Measurements from ENCODE around the gene ETV6.

Gene ETV6

DNA sequence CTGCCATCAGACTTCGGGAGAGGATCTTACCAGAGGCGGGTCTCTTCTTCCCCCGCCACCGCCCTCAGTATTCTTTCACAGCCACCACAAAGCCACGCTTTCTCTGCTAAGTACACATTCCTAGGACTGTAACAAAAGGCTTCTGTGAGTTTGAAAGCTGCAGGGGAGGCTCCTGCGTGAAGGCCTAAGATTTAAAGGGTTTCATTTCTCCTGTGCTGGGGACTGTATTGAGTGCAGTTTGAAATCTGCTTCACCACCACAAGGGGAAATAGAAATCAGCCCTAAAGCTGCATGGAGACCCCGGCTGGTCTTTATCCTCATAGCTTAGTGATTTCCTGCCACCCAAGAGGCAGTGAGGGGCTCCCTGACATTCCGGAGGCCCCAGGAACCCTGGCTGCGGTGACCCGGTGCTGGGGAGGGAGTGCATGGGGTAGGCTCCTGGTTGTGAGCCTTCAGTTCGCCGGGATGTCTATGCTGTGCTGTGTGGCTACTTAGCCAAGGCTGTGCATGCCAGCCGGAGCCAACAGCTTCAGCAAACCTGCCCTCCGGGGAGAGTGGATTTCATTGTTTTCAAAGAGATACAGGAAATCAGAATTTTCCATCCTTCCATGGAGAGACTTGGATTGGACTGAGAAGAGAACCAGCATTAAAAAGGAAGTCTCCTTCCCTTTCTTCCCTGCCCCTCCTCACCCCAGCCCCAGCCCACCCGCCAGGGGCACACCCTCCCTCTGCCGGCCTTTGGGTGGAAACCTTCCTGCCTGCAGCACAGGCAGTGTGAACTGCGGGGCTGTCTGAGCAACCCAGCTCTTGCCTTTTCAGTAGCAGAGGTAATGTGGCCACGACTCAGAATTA is 163.3 kb downstream of the ETV6 start:
- DNase-seq = no peak

DNA sequence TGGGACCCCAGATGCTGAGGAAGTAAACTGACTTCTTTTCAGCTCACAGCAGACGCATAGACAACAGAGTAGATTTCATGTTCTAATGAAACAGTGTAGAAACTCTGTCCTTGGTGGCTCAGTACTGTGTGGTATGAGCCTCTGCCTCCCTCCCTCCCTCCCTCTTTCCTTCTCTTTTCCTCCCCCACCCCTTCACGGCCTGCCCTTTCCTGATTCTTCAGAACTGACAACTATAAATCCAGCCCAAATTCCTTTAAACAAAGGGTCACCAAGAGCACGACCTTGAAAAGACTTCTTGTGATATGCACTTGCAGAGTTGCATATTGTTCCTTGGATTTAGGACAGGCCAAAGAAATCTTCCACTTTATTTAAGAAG is 164.0 kb downstream of the ETV6 start:
- DNase-seq = no peak

DNA sequence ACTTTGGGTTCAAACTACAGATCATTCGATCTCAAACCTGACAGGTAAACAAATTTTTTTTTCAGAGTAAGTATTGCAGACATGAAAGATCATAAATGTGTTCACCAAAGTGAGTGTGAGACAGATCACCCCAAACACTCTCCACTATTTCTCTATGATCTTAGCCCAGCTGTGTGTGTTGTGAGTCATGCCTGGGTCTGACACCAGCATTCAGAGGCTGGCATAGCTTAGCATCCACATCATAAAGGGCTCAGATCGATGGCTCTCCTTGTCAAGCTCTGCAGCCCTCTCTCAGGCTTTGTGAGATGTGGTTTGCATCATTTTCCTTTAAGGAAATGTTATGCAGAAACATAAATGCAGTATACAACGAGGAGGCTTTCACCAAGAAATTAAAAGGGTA is 164.9 kb downstream of the ETV6 start:
- no peak for DNase-seq

DNA sequence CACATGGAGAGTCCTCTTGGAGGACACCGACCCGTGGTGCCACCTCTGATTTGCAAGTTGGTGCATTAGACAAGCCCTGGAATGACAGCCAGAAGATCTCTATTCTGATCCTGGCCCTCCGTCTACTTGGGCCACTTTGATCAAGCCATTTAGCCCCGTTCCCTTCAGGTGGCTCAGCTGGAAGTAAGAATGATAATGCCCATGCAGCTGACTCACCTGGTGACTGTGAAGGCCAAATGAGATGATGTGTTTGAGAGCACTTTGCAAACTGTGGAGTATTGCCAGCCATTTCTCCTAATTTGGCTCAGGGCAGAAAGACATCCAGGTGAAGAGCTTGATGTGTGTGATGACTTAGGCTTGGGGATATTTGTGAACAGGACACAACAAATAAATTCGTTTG is 165.9 kb downstream of the ETV6 start:
- DNase-seq = no peak

DNA sequence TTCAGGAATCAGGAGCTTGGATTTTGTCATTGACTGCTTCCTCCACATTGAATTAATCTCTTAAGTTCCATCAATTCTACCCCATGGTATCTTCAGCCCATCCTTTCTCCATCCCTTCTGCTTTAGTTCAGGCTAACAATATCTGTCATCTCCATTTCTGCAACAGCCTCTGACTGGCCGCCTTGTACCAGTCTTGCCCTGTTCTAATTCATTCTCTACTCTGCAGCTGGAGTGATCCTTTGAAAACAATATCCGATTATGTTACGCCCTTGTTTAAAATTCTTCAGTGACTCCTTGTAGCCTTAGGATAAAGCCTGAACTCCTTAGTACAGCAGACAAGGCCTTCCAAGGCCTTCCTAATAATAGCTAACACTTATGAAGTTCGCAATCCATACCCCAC is 170.2 kb downstream of the ETV6 start:
- no peak for DNase-seq

DNA sequence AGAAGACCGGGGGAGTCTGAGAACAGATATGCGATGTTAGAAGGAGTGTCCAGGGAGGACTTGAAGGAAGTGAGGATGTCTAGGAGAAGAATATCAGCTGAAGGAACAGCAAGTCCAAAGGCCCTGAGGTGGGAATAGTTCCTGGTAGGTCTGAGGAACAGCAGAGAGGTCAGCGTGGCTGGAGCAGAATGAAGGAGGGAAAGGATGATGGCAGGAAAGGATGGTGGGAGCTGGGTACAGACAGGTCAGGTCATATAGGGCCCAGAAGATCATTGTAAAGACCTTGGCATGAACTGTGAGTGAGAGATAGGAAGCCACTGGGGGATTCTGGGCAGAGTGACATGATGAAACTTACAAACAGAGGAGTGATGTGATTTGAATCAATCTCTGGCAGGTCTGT is 171.0 kb downstream of the ETV6 start:
- no peak for DNase-seq

DNA sequence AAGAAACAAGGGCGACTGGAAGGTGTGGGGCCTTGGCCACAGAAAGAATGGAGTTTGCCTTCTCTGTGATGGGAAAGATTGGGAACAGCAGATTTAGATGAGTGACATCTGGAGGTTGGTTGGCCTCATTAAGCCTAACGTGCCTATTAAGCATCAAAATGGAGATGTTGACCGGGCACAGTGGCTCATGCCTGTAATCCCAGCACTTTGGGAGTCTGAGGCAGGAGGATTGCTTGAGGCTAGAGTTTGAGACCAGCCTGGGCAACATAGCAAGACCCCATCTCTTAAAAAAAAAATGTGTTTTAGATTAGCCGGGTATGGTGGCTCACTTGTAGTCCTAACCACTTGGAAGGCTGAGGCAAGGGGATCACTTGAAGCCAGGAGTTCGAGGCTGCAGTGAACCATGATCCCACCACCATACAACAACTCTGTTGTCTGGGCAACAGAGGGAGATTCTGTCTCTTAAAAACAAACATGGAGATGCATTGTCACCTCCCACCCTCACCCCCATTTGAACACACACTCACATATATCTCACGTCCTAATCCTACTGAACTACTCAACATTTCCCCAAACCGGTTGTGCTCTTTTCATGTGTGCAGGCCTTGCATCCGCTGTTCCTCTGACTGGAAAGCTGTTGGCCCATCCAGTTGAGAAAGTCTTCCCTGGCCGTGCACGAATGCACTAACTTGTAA is 172.1 kb downstream of the ETV6 start:
- no peak for DNase-seq

DNA sequence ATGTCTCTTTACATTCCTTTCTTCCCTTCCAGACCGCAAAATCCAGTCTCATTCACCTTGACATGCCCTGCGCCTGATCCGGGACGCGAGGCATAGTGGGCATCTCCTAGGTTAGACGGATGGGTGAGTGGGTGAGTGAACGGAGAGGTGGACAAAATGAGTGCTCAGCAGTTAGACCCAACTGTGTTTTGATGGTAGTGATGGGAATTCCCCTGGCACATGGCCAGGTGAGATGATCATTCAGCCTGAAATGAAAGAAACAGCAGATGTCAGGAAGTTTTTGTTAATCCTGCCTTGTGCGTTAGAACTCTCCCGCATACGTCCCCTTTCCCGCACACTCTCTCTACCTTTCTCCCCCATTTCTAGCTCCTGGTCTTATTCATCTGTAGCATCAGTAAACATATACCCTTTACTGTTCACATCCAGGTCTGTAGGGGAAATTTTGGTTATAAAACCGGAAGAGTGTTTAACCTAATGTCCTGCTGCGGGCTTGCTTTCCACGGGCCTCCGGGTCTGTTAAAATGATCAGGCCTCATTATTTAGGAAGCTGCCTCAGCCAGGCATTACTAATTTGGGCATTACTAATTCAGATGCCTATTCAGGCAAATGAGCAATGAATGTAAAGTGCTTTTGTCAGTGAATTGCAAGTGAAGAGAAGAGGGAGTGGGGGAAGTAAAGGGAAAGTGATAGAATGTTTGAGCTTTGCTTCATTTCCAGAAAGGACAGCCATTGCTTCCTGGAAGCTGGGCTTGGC is 172.8 kb downstream of the ETV6 start:
- no peak for DNase-seq

DNA sequence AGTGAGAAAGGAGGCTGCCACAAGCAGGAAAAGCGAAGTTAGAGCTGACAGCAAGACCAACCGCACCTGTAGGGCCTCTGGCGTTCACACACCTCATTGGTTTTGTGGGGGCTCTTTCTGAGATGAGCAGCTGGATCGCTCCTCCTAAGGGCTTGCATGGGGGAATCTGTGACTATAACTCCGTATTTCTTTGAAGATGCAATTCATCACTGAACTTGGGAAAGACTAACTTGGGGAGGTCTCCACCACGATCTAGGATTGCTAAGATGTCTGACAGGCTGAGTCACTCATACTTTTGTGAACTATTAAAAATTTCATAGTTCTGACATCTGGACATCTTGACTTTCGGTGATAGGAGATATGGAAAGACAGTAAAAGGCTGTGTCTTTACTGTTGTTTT is 173.6 kb downstream of the ETV6 start:
- DNase-seq = no peak

DNA sequence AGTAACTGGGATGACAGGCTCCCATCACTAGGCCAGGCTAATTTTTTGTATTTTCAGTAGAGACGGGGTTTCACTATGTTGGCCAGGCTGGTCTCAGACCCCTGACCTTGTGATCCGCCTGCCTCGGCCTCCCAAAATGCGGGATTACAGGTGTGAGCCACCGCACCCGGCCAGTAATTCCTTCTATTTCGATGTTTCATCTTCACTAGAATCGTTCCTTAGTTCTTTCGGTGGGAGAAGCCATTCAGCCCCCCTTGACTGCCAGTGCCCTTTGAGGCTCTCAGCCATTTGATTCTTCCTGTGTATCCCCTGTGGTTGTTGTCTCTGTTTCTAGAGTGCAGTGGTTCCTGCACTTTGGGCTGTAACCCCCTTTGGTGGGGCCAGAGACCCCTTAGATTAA is 174.1 kb downstream of the ETV6 start:
- no peak for DNase-seq

DNA sequence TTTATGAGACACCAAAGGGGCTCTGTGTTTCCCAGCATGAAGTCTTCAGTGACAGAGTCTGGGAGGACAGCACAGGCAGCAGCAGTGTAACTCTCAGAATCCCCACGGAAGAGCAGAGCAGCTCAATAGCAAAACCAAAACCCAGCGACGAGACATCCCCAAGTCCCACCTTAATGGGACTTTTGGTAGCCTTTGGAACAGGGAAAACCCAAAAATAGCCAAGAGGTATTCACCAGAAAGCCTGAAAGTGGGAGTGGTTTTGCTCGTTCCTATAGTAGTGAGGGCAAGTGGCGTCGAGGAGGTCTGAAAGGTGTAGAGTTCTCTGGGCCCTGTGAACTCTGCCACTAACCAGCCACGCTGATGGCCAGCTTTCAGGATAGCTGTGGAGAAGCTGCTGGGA is 174.6 kb downstream of the ETV6 start:
- DNase-seq = no peak

DNA sequence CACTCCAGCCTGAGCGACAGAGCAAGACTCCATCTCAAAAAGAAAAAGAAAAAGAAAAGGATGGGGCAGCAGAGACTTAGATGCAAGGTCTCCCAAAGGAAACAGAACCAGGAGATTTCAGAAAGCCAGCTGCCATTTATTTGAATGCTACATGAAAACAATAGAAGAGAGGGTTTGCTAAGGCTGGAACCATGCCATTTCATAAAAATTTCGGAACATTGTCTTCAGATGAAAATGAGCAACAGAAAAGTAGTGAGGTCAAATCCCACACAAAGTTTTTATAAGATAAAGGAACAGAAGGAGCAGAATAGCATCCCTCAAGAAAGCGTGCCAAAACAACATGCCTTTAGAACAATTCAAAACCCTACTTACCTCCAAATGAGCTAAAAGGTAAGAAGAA is 175.3 kb downstream of the ETV6 start:
- DNase-seq = no peak

DNA sequence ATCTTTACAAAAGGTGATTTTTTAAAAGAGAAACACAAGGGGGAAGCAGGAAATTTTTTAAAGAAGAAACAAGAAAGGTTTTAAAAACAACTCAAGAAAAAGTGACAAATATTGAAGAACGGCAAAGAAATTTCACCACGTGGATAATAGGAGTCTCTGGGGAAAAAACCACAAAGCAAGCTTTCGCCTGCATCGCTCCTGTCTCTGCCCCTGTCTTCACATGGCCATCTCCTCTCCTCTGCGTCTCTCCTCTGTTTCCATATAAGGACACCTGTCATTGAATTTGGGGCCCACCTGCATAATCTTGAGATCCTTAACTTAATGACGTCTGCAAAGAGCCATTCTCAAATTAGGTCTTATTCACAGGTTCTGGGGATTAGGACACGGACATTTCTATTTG is 175.8 kb downstream of the ETV6 start:
- no peak for DNase-seq

DNA sequence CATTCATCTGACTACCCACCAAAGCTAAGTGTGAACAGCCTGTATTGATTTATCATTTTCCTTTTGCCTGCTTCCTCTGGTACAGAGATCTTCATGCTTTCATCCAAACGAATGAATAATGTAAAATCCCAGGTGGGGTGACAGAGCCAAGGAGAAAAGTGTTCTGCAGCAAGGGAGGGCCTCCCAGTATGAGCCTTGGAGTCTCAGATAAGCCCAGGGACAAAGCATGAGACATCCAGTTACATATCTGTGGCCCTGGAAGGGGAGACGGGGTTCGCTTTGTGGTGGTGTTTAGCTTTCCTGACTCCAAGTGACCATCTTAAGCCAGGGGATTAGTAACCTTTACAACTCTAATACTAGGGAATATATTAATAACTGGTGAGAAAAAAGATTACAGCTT is 177.1 kb downstream of the ETV6 start:
- no peak for DNase-seq

DNA sequence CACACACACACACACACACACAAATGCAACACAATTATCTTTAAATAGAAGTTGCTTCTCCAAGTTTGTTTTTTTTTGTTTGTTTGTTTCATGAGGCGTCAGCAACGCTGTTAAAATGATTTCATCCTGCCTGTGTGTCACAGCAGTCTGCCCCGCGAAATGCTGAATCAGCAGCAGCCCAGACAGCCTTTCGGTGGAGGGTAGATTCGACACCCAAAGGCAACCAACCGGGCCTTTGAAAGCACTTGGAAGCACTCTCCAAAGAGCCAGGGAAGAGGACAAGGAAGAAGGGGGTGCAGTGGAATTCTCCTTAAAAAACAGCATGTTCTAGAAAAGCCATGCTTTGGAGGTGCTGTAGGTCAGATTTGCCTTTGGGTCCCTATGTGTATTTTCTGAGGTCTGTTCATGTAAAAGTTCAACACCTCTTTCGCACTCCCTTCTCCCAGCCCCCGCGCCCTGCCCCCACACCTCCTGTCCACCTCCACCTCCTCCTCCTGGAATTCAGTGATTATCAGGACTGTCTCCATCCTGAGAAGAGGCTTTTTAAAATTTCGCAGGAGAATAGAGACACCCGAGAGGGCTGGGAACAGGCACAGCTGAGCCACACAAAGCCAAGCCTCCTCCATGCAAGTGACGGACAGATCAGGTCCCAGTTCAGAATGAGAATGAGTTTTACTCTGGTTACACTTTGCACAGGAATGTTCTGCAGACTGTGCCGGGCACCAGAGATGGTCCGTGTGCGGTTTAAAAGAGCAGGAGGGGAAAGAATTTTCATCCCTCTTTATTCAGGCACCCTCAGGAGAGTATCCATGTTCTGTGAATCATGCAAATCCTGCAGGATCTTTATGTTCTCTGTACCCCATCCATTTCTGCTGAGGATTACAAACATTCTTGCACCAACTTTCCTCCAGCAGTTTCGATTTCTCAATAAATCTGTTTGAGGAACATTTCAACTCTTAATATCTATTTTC is 177.9 kb downstream of the ETV6 start:
- no peak for DNase-seq

DNA sequence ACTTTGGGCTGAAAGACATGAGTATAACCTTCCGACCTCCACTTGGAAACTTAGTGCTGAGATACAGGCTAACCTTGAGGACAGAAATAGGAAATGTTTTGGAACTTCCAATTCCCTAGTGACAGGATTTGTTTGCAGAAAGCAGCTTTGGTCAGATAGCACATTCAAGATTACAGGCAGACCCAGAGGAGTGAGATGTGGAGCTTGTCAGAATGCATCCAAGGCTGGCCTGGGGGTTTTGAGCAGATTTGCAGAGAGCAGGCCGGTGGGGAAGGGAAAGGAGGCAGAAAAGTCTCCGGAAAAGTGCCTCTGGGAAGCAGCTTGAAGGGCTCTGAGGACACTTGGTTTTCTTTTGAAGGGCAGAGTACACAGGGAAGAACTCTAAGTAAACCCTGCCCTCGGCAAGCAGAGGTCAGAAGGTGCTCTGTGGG is 180.3 kb downstream of the ETV6 start:
- no peak for DNase-seq

DNA sequence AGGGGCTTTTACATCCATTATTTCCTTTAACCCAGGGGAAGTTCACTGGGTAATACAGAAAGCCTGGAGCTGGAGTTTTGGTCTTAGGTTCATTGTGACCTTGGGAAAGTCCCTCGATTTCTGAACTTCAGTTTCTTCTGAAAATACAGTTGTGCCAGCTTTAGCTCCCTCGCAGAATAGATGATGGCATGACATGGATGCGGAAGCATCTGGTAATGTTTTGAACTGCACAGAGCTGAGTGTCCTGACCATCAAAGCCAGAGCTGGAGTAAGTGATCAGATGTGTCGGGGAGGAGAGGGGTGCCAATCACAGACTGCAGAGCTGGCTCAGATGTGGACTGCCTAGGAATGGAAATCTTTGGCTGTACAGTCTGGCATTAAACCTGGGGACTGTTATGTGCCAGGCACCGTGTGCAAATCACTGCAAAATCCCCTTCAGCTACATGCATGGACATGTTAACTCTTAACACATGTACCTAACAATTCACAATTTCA is 180.9 kb downstream of the ETV6 start:
- DNase-seq = no peak

DNA sequence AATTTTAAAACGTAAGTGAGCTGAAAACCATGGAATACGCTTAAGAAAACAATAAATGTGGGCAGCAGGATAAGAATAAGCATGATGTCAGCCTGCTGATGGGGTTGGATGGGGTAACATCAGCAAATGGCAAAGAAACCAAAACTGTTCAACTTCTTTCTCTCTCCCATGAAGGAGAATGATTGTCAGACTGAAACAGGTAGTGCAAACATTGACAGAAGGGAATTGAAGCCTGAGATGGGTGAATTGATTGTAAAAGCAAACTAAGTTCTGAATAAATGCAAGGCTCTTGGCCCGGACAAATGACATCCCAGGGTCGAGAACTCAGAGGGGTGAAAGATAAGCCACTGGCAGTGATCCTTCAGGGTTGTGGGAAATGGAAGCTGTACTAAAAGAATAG is 182.6 kb downstream of the ETV6 start:
- DNase-seq = no peak

DNA sequence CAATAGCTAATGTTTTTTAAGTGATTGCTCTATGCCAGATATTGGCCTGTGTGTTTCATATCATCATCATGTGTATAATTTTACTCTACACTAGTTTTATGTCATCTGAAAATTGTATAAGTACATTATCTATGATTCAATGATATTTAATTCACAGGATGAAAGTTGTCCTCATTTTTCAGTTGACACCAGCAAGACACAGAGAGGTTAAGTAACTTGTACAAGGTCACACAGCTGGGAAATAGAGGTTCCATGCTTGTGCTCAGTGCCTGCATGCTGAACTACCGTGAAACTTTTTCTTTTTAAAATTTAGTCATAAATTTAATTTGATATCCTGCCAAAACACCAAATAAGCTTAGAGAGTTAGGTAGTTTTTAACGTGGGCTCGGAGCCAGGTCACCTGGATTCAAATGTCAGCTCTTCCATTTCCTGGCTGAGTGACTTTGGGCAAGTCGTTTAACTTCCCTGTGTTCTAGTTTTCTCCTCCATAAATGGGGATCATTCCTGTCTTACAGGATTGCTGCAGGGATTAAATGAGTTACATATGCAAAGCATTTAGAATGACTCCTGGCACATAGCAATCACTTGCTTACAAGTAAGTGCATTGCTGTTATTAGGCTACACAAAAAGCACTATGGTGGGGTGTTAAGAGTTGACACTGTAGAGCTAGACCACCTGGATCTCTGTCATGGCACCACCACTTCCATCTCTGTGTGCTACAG is 183.9 kb downstream of the ETV6 start:
- DNase-seq = no peak

DNA sequence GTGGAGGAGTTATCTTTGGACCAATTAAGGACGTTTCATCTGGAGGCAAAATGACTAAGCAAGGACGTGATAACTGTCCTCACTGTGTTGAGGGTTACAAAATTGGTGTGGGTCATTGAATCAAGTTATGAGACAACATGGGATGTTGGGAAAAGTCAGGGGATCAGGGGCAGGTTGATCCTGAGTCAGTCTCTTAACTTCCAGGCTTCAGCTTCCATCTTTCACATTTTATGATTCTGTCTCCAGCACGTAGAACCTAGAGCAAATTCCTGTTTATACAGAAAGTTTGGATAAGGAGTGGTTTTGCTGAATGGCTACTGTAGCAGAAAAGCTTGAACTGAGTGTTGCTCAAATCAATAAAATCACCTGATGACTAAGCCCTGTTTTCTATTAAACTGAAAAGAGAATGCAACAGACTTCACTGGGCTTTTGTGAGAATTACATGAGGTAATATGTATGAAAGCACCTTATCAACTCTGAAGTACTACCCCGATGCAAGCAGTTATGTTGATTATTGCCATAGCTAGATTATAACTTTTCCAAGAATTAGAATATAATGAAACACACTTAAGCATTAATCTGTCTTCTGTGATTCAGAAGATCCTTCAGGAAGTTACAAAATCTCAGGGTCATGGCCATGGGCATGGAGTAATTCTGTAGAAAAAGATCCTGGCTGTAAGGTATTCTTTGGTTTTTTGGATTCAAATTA is 184.8 kb downstream of the ETV6 start:
- no peak for DNase-seq

DNA sequence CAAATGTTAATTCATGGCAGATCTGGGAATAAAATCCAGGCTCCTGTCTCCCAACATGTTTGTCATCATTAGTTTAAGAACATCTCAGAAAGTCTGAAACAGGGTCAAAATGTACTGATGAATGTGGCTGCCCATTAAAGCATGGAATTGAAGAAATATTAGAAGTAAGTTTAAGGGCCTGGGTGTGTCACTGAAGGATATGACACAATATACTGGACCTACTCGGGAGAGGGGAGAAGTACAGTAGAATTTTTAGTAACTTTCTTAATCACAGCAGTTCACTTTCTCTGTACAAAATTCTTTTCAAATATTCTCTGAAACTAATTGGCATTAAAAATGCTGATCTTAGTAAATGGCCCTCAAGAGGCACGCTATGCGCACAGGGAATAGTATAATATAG is 185.5 kb downstream of the ETV6 start:
- DNase-seq = no peak
